K562 (cell line): ENCODE measurements around the gene CNOT1. TPM values are rescaled to one million over a fixed set of nuclear protein-coding genes. Genes with fewer than 3 reads are reported as not detected.

ENCODE experiments used
- ATAC-seq: fragments of 200-7000 bp; cut with Tn5 transposase; 3 replicates; pipeline ENCODE4 v1.9.1; 2020; ENCODE audit warnings: moderate library complexity
- BruUV-seq: library from RNA; stranded (reverse); fragments of 400-500 nt; replicated peaks from 2 replicates; lab custom pipeline; 2021; lab: Mats Ljungman, UMichigan
- CTCF ChIA-PET: fragments of 300-600 bp; formaldehyde crosslinking; extraction: SDS; loops from one replicate; lab custom pipeline; 2021; ENCODE audit warnings: low intra/inter-chr PET ratio; lab: Yijun Ruan, JAX
- POLR2A ChIA-PET: fragments of 300-600, 350-650 bp; sonication (Branson Sonifier 250); formaldehyde crosslinking; extraction: SDS; loops from one replicate; lab custom pipeline; 2021; ENCODE audit warnings: antibody characterized with exemption, inconsistent platforms; lab: Yijun Ruan, JAX
- DNase-seq, 4 experiments: peaks; one replicate each; pipeline versions ENCODE4 v3.0.0 to v3.0.0-alpha.2; 2011 to 2018; ENCODE audit warnings: low spot score in 3 of 4, mixed read lengths in 3 of 4; ENCODE audit errors: extremely low read depth in 1 of 4
- FAIRE-seq: peaks from 2 replicates; lab custom pipeline; 2011; peaks lifted over from hg19 to GRCh38; lab: Jason Lieb, UNC
- H2AFZ ChIP-seq: 2 replicates; pipeline ENCODE4 v1.6.0; 2011; ENCODE audit warnings: low read depth, low read length, control low read depth, inconsistent platforms
- H3K27ac ChIP-seq: fragments of 200-600 bp; 3 replicates; pipeline ENCODE4 v1.8.0; 2011; ENCODE audit warnings: low read depth, mild to moderate bottlenecking, control low read depth, inconsistent platforms, low read length, moderate library complexity, mixed read lengths; ENCODE audit errors: extremely low read depth
- H3K27me3 ChIP-seq, 2 experiments: fragments of 300-600 bp in 1 of 2; 2 replicates in 1 of 2; 3 replicates in 1 of 2; pipeline versions ENCODE4 v1.6.0 to v1.8.0; 2011; ENCODE audit warnings: inconsistent platforms in 2 of 2, low read length in 2 of 2, mild to moderate bottlenecking in 1 of 2, mixed read lengths in 1 of 2, moderate library complexity in 1 of 2; ENCODE audit not compliant: control insufficient read depth in 2 of 2, insufficient read depth in 2 of 2
- H3K36me3 ChIP-seq: fragments of 300-600 bp; 3 replicates; pipeline ENCODE4 v1.8.0; 2011; ENCODE audit warnings: mild to moderate bottlenecking, low read length, inconsistent platforms; ENCODE audit not compliant: control insufficient read depth, insufficient read depth
- H3K4me1 ChIP-seq, 2 experiments: fragments of 200-600 bp in 1 of 2; replicated peaks in 1 of 2; 2 replicates in 1 of 2; 3 replicates in 1 of 2; pipeline versions ENCODE4 v1.5.1 to v1.8.0; 2011; ENCODE audit warnings: inconsistent platforms in 2 of 2, low read length in 2 of 2, mild to moderate bottlenecking in 1 of 2, mixed read lengths in 1 of 2, moderate library complexity in 1 of 2; ENCODE audit not compliant: control insufficient read depth in 2 of 2, insufficient read depth in 2 of 2
- H3K4me2 ChIP-seq: 2 replicates; pipeline ENCODE4 v1.6.1; 2011; ENCODE audit warnings: low read length, control low read depth, inconsistent platforms, mixed read lengths; ENCODE audit not compliant: insufficient read depth
- H3K4me3 ChIP-seq: fragments of 200-600 bp; sonication (generic), shearing (Covaris generic); 2 replicates; pipeline ENCODE4 v1.5.1; 2016; ENCODE audit warnings: control low read depth, inconsistent platforms
- H3K79me2 ChIP-seq: fragments of 200-600 bp; 3 replicates; pipeline ENCODE4 v1.8.0; 2011; ENCODE audit warnings: low read length, inconsistent platforms; ENCODE audit not compliant: control insufficient read depth, insufficient read depth
- H3K9ac ChIP-seq, 2 experiments: 2 replicates each; pipeline versions ENCODE4 v1.6.0 to v1.6.1; 2011; ENCODE audit warnings: low read depth in 2 of 2, low read length in 2 of 2, control low read depth in 1 of 2, inconsistent platforms in 1 of 2, mild to moderate bottlenecking in 1 of 2, mixed read lengths in 1 of 2; ENCODE audit not compliant: insufficient read depth in 1 of 2
- H3K9me1 ChIP-seq: one replicate; pipeline ENCODE4 v1.6.0; 2011; ENCODE audit warnings: inconsistent platforms, mild to moderate bottlenecking, low read length, moderate library complexity; ENCODE audit not compliant: control insufficient read depth, insufficient read depth
- H3K9me3 ChIP-seq: replicated peaks from 2 replicates; pipeline ENCODE4 v1.5.1; 2011; ENCODE audit warnings: low read depth, low read length, inconsistent platforms; ENCODE audit not compliant: control insufficient read depth, insufficient read depth
- H4K20me1 ChIP-seq: replicated peaks from 2 replicates; pipeline ENCODE4 v1.6.1; 2011; ENCODE audit warnings: low read length, inconsistent platforms, mixed read lengths; ENCODE audit not compliant: control insufficient read depth, insufficient read depth
- FOXP1 ChIP-seq: sonication (generic); formaldehyde crosslinking; IDR thresholded peaks from 2 replicates; pipeline ENCODE4 v1.8.0; 2022; ENCODE audit warnings: mild to moderate bottlenecking, missing genetic modification reagents
- NRF1 ChIP-seq, 2 experiments: fragments of 450-650 bp; IDR thresholded peaks in 1 of 2; conservative IDR thresholded peaks in 1 of 2; 2 replicates each; pipeline ENCODE4 v1.6.1; 2014; ENCODE audit warnings: mild to moderate bottlenecking in 2 of 2
- RBM17 ChIP-seq: fragments of 200-400 bp; formaldehyde crosslinking; IDR thresholded peaks from 2 replicates; pipeline ENCODE4 v1.6.1; 2017; ENCODE audit warnings: low read depth, mild to moderate bottlenecking, low read length, borderline replicate concordance
- SPI1 ChIP-seq: IDR thresholded peaks from 2 replicates; pipeline ENCODE4 v1.6.1; 2011; ENCODE audit warnings: low read depth, low read length, control low read depth, borderline replicate concordance
- WGBS: fragments of 100-300 bp; shearing (Covaris generic); methylation state at CpG from one replicate; pipeline ENCODE4 v1.1.6; 2016; ENCODE audit warnings: low coverage, mixed read lengths; ENCODE audit not compliant: insufficient coverage; ENCODE audit errors: missing lambda C conversion rate; 5-methylcytosine and 5-hydroxymethylcytosine counted together
- in situ Hi-C: fragments of 300-500 bp; cut with MboI; formaldehyde crosslinking; loops from 4 replicates; pipeline ENCODE4 v1.15.0; 2018; ENCODE audit warnings: inconsistent platforms, mixed read lengths
- intact Hi-C: fragments of 100-400 bp; cut with micrococcal nuclease; formaldehyde crosslinking; loops from 2 replicates; pipeline ENCODE4 v1.14.2; 2022
- polyA plus RNA-seq, 8 experiments: library from polyadenylated mRNA; depleted of rRNA in 4 of 8; stranded (reverse) in 5 of 8; unstranded in 3 of 8; fragments of >200 nt; fragmentation: Nextera tagmentation in 2 of 8; fragmentation: Illumina TruSeq in 1 of 8; extraction: Ambion mirVana in 2 of 8; extraction: Trizol in 1 of 8; gene quantifications; 2 replicates each; pipeline versions ENCODE4 v1.2.1 to v1.2.3, GENCODE V29; 2011 to 2014; ENCODE audit warnings: inconsistent platforms in 1 of 8, missing spikeins in 1 of 8
- total RNA-seq, 7 experiments: library from RNA; depleted of rRNA in 6 of 7; stranded (reverse); fragments of >200 nt in 6 of 7; fragmentation: Illumina TruSeq in 2 of 7; extraction: Trizol in 2 of 7; gene quantifications; 2 replicates each; pipeline versions ENCODE4 v1.2.1 to v1.2.3, GENCODE V29; 2011 to 2021; ENCODE audit warnings: low replicate concordance in 1 of 7
- TF ChIP-seq, protein P1 (sequence below): fragments of 250-450 bp; sonication (Bioruptor Pico); IDR thresholded peaks from 2 replicates; pipeline ENCODE4 v1.5.0; 2021; ENCODE audit warnings: mild to moderate bottlenecking, borderline replicate concordance
- TF ChIP-seq, protein P2 (sequence below): sonication (generic); formaldehyde crosslinking; IDR thresholded peaks from 2 replicates; pipeline ENCODE4 v1.8.0; 2022; ENCODE audit warnings: missing genetic modification reagents, mild to moderate bottlenecking, borderline replicate concordance

CNOT1 gene
- total and polyA plus RNA-seq, 9 of the 15 experiments (the other 6 are each of a cell fraction or from before 2014, with no cell fraction given): 110 to 270 (median 220) TPM

GRCh38 chr16:58481226-58481869 is 148.3 kb downstream of the CNOT1 start:
- WGBS: 13% methylated on average over 11 of the region's 11 CpGs
- Histone ChIP-seq H3K4me1 (no peaks in the 10 kb centered on the region), H3K9me3 (no peaks in the 10 kb centered on the region), H3K27me3 (peaks cover 4 to 50% of the 10 kb centered on the region in 2 experiments; a peak in 4 of 5 replicates), H3K4me3 (no peak overlapping the region), H3K27ac (no peak overlapping the region), H3K9ac (no peak overlapping the region), H3K79me2 (no peaks in the 10 kb centered on the region), H3K9me1 (no peaks in the 10 kb centered on the region)
- BruUV-seq: no TSS peak
- no peak for DNase-seq
- CTCF ChIA-PET: no interaction called here
- no peak for ATAC-seq
- TF ChIP-seq RBM17 (no peak), SPI1 (peak; percentile 15; the same call in 1 of the 2 replicates), FOXP1 (CRISPR knock-in tag) (no peak), NRF1 (conservative IDR thresholded peaks at IDR 0.05 in 1 of 2, IDR thresholded peaks at IDR 0.05 in 1 of 2) (peak in 1 of 2 experiments; percentile 20; a peak in 1 of 4 replicates)
- TF ChIP-seq, protein P1, sequence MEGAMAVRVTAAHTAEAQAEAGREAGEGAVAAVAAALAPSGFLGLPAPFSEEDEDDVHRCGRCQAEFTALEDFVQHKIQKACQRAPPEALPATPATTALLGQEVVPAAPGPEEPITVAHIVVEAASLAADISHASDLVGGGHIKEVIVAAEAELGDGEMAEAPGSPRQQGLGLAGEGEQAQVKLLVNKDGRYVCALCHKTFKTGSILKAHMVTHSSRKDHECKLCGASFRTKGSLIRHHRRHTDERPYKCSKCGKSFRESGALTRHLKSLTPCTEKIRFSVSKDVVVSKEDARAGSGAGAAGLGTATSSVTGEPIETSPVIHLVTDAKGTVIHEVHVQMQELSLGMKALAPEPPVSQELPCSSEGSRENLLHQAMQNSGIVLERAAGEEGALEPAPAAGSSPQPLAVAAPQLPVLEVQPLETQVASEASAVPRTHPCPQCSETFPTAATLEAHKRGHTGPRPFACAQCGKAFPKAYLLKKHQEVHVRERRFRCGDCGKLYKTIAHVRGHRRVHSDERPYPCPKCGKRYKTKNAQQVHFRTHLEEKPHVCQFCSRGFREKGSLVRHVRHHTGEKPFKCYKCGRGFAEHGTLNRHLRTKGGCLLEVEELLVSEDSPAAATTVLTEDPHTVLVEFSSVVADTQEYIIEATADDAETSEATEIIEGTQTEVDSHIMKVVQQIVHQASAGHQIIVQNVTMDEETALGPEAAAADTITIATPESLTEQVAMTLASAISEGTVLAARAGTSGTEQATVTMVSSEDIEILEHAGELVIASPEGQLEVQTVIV (CRISPR knock-in tag): no peak
- TF ChIP-seq, protein P2, sequence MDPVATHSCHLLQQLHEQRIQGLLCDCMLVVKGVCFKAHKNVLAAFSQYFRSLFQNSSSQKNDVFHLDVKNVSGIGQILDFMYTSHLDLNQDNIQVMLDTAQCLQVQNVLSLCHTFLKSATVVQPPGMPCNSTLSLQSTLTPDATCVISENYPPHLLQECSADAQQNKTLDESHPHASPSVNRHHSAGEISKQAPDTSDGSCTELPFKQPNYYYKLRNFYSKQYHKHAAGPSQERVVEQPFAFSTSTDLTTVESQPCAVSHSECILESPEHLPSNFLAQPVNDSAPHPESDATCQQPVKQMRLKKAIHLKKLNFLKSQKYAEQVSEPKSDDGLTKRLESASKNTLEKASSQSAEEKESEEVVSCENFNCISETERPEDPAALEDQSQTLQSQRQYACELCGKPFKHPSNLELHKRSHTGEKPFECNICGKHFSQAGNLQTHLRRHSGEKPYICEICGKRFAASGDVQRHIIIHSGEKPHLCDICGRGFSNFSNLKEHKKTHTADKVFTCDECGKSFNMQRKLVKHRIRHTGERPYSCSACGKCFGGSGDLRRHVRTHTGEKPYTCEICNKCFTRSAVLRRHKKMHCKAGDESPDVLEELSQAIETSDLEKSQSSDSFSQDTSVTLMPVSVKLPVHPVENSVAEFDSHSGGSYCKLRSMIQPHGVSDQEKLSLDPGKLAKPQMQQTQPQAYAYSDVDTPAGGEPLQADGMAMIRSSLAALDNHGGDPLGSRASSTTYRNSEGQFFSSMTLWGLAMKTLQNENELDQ (CRISPR knock-in tag): no peak
- TF ChIP-seq, all 486 proteins: peak for 2
- no peak for FAIRE-seq
- in situ Hi-C loops (no loop called here), intact Hi-C loops (loop anchor here (10.0 kb wide), 2 partner anchors 357 to 577 kb away; partner anchors contain the start of gene CFAP20)
- H3K4me2 ChIP-seq: no peak overlapping the region
- POLR2A ChIA-PET: interaction anchor here (0.6 kb wide), 2 partner anchors 11 to 250 kb away, joined by 3 read pairs; no protein-coding TSS in a partner anchor
- H4K20me1 ChIP-seq: no peaks in the 10 kb centered on the region
- H2AFZ ChIP-seq: no peak overlapping the region
- no peaks in the 10 kb centered on the region for H3K36me3 ChIP-seq
